GM19463 (cell line): ENCODE measurements around the gene ZNF224.
"Not testable (repeated sequence)": the region's sequence is repeated elsewhere in the genome, so short reads cannot be mapped to it uniquely, and the experiment has no call there.

ENCODE experiments used
- ATAC-seq: cut with Tn5 transposase; IDR thresholded peaks from one replicate; pipeline ENCODE4 v1.9.1; 2021; ENCODE audit warnings: mild to moderate bottlenecking, moderate library complexity; ENCODE audit not compliant: unreplicated experiment

Gene ZNF224

DNA sequence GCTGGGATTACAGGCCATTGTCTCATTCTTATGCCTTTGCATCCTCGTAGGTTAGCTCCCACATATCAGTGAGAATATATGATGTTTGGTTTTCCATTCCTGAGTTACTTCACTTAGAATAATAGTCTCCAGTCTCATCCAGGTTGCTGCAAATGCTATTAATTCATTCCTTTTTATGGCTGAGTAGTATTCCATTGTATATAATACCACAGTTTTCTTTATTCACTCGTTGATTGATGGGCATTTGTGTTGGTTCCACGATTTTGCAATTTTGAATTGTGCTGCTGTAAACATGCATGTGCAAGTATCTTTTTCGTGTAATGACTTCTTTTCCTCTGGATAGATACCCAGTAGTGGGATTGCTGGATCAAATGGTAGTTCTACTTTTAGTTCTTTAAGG lies 27.0 kb downstream of the ZNF224 start:
- ATAC-seq = not testable (repeated sequence)

GRCh38 chr19:44131955-44132354 lies 37.8 kb downstream of the ZNF224 start:
- ATAC-seq = no peak

DNA sequence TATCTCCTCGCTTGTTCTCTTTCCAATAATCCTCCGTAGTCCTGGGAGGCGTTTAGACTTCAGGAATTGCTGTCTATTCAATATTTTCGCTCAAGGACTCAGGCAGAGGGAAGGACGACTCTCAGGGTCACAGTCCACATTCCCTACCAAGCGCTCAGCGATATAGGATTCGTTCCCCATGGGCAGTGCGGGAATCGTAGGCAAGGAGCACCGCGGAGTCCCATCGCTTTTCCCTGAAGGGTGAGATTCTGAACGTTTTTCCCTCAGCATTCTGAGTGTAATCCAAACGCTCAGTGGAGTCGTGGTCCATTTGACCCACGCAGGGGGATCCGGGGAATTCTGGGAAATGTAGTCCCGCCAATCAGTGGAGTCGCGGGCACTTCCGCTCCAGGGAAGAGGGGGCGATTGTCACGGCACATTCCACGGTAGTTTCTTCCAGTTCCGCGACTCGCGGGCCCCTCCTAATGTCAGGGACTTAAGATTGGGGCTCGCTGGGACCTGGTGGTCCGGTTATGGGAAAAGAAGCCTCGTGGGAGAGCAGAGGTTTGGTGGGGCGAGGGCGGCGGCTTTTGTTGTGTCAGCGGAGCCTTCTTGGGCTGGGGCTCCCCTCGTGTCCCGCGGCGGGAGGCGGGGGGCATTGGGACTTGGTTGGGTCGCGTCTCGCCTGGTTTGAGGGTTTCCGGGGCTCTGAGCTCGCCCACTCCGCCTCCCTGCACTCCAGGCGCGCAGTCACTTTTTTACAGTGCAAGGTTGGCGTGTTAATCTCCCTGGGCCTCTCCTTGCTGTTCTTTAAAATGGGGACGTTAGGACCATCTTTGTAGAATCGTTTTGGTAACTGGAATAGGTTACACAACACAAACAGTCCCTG lies 47.3 kb downstream of the ZNF224 start, which contains the start of gene ZNF234:
Gene ZNF234 (plus strand): TSS at position 364 of the 868 bp plus-strand sequence. CDS start 3,079 bp downstream, outside the sequence.
- peak; percentile 94 for ATAC-seq

GRCh38 chr19:44142059-44142433 lies 47.9 kb downstream of the ZNF224 start:
- ATAC-seq = no peak

DNA sequence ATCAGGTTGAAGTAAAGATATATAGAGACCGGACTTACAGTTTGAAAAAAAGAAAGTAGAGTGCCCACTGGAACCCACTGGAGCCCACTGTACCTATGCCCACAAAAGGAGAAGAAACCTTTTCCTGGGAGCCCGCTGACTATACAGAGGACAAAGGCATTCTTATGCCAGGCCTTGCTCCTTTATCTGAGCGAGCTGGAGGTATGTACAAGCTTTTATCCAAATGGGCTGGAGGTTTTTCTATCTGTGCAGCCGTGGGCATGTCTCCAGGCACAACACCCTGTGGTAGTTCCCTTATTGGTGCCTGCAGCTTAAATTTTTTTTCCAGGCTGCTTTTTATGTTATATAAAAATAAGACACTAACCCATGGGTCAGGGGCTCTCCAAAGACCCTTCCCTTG lies 55.6 kb downstream of the ZNF224 start:
- no peak for ATAC-seq

DNA sequence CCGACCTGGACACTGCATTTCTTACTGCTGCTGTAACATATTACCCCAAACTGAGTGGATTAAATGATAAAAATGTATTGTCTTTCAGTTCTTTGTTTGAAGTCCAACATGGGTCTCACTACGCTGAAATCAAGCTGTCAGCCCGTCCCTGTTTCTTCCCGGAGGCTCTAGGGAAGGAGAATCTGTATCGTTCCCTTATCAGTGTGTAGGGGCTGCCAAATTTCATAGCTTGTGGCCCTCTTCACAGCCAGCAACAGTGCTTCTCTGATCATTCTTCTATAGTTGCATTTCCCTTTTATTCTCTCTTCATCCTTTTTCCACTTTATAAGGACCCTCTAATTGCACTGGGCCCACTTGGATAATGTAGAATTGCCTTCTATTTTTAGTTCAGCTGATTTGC lies 57.3 kb downstream of the ZNF224 start:
- no peak for ATAC-seq

GRCh38 chr19:44156475-44156874 lies 62.3 kb downstream of the ZNF224 start:
- no peak for ATAC-seq
